Activated CD4-positive, alpha-beta T cell treated with anti-CD3 and anti-CD28 coated beads, Interleukin-2, amount 10 ng/mL, durations not matched to agents 24 days and 14 days (primary cell): Measurements from ENCODE around the gene STEAP2. TPM values are rescaled to one million over a fixed set of nuclear protein-coding genes. Genes with fewer than 3 reads are reported as not detected.
A peak's percentile ranks its signal among the peaks of the same experiment; 100 is the strongest.

Source experiments
- DNase-seq: peaks from one replicate; pipeline ENCODE4 v3.0.0; 2022
- H3K27ac Mint-ChIP-seq: one replicate; pipeline ENCODE4 v1.8.0; 2022; ENCODE audit warnings: mild to moderate bottlenecking, mixed read lengths
- H3K27me3 Mint-ChIP-seq: one replicate; pipeline ENCODE4 v1.8.0; 2022; ENCODE audit warnings: mixed read lengths
- H3K36me3 Mint-ChIP-seq: one replicate; pipeline ENCODE4 v1.8.0; 2022; ENCODE audit warnings: low read depth, mild to moderate bottlenecking, mixed read lengths
- H3K4me1 Mint-ChIP-seq: one replicate; pipeline ENCODE4 v1.8.0; 2021; ENCODE audit warnings: mixed read lengths
- H3K4me3 Mint-ChIP-seq: one replicate; pipeline ENCODE4 v1.8.0; 2022; ENCODE audit warnings: mild to moderate bottlenecking, moderate library complexity, mixed read lengths
- H3K9me3 Mint-ChIP-seq: one replicate; pipeline ENCODE4 v1.8.0; 2021; ENCODE audit warnings: mixed read lengths
- intact Hi-C: fragments of 100-400 bp; cut with micrococcal nuclease; formaldehyde crosslinking; loops from one replicate; pipeline ENCODE4 v1.15.1; 2023
- total RNA-seq: library from RNA; stranded (reverse); gene quantifications from 2 replicates; pipeline ENCODE4 v1.2.3, GENCODE V29; 2022

Gene STEAP2
- 0.02 TPM in 1 of 2 replicates, not detected in the other for total RNA-seq

DNA sequence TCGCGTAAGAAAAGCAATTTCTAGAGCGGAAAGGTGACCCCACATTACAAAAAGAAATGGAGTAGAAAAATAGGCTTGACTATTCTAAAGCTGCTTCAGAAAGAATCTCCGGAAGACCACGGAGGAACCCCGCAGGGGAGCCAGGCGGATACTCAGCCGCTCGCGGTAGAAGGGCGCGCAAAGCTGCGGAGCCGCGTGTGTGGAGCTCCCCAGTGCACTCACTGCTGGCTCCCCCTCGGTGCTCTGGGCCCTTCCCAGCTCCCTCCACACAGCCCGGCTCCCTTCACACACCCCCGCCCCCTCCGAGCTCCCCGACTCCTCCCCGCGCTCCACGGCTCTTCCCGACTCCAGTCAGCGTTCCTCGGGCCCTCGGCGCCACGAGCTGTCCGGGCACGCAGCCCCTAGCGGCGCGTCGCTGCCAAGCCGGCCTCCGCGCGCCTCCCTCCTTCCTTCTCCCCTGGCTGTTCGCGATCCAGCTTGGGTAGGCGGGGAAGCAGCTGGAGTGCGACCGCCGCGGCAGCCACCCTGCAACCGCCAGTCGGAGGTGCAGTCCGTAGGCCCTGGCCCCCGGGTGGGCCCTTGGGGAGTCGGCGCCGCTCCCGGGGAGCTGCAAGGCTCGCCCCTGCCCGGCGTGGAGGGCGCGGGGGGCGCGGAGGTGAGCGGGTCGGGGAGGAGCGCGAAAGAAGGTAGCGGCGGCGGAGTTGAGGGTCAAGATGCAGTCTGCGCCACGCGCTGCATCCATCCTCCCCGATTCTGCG lies at the start of gene STEAP2:
TSS of gene STEAP2 (plus strand) at position 350 of the 758 bp plus-strand sequence. CDS start 13,343 bp downstream, outside the sequence.
- Mint-ChIP-seq H3K27ac (no peak within 1 kb of the TSS), H3K36me3 (no peaks in the 10 kb centered on the region), H3K4me1 (peaks cover 4% of the 10 kb centered on the region), H3K27me3 (peaks cover 25% of the 10 kb centered on the region), H3K9me3 (no peaks in the 10 kb centered on the region), H3K4me3 (peak within 1 kb of the TSS; percentile 50)
- intact Hi-C loops = loop anchor here (5.0 kb wide), 1 partner anchor 39 kb away; no protein-coding TSS in a partner anchor
- DNase-seq = peak; percentile 73

DNA sequence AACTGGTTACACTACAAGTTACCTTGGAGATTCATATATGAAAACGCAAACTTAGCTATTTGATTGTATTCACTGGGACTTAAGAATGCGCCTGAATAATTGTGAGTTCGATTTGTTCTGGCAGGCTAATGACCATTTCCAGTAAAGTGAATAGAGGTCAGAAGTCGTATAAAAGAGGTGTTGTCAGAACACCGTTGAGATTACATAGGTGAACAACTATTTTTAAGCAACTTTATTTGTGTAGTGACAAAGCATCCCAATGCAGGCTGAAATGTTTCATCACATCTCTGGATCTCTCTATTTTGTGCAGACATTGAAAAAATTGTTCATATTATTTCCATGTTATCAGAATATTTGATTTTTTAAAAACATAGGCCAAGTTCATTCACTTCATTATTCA lies 48.0 kb upstream of the STEAP2 start:
- Mint-ChIP-seq H3K36me3 (no peaks in the 10 kb centered on the region), H3K9me3 (no peaks in the 10 kb centered on the region), H3K27me3 (peaks cover 16% of the 10 kb centered on the region), H3K4me3 (no peak overlapping the region), H3K4me1 (no peaks in the 10 kb centered on the region), H3K27ac (no peak overlapping the region)
- intact Hi-C loops = no loop called here
- DNase-seq = no peak

DNA sequence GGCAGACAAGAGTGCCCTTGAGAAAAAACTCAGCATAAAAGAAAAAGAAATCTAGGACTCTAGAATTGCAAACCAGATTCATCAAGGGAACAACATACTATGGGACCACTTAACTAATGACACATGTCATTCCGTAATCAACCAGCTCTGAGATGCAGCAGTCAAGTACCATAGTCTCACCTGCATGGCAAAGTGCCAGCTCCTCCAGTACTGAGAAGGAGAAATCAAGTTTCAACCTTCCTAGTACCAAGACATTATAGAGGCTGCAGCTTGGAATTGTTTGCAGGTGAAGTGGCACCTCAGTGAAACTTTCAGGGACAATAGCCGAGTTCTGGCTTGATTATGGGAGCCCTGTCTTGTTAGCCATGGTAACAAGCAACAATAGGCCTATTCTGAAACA lies 45.8 kb upstream of the STEAP2 start:
- Mint-ChIP-seq H3K9me3 (peaks cover 2% of the 10 kb centered on the region), H3K27me3 (peaks cover 16% of the 10 kb centered on the region), H3K4me3 (no peak overlapping the region), H3K36me3 (no peaks in the 10 kb centered on the region), H3K27ac (no peak overlapping the region), H3K4me1 (no peaks in the 10 kb centered on the region)
- no peak for DNase-seq
- intact Hi-C loops = no loop called here

DNA sequence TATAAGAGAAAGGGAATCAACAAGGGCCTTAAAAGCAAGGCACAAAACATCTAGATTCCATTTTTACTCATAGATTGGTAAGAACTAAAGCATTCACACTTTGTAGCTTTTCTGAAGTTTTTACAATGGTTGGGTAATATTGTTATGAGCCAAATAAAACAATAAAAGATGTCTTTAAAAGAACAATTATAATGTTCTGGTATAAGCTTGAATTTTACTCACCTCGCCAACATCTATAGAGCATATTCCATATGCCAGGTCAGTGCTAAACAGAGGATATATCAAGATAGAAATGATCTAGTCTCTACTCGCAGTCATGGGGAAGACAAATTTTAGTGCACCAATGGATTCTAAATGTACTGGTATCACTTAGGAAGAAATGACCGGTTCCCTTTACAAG lies 45.4 kb upstream of the STEAP2 start:
- H3K4me1 Mint-ChIP-seq = no peaks in the 10 kb centered on the region
- peaks cover 6% of the 10 kb centered on the region for H3K9me3 Mint-ChIP-seq
- DNase-seq = no peak
- no peak overlapping the region for H3K4me3 Mint-ChIP-seq
- no peaks in the 10 kb centered on the region for H3K36me3 Mint-ChIP-seq
- peaks cover 19% of the 10 kb centered on the region for H3K27me3 Mint-ChIP-seq
- H3K27ac Mint-ChIP-seq = no peak overlapping the region
- intact Hi-C loops = no loop called here

DNA sequence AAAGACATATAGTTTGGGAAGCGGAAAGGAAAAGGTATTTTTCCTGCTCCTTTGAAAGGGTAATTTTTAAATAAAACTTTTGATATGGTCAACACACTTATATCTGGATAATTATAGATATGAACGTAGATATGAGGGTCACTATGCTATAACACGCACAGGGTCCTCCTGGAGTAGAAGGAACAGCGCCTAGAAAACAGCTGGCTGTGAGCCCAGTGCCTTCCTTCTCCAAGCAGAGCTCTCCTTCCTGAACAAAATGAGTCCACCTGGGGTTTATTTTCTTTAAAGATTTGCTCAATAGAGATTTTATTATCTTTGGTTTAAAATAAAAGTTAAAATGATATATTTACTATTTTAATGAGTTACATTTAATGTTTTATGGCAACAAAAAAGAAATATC lies 44.2 kb upstream of the STEAP2 start:
- intact Hi-C loops = no loop called here
- H3K27me3 Mint-ChIP-seq = peaks cover 22% of the 10 kb centered on the region
- peaks cover 1% of the 10 kb centered on the region for H3K36me3 Mint-ChIP-seq
- H3K4me1 Mint-ChIP-seq = no peaks in the 10 kb centered on the region
- peaks cover 18% of the 10 kb centered on the region for H3K9me3 Mint-ChIP-seq
- no peak overlapping the region for H3K4me3 Mint-ChIP-seq
- no peak overlapping the region for H3K27ac Mint-ChIP-seq
- DNase-seq = no peak

DNA sequence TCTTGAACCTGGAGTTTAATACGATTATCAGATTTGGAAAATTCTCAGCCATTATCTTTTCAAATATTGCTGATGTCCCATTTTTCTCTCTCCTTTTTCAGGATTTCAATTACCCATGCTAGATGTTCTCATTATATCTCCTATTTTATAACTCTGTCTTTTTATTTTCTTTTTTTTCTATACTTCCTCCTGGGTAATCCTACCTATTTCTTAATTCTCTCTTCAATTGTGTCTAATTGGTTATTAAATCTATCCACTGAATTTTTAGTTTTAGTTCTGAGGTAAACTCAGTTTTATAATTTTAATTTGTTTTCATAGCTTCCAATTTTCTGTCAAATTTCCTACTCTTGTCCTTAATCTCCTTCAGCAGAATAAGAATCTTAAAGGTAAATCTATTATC lies 41.6 kb upstream of the STEAP2 start:
- Mint-ChIP-seq H3K9me3 (peaks cover 18% of the 10 kb centered on the region), H3K36me3 (peaks cover 1% of the 10 kb centered on the region), H3K27ac (no peak overlapping the region), H3K27me3 (peaks cover 15% of the 10 kb centered on the region), H3K4me1 (peaks cover 7% of the 10 kb centered on the region), H3K4me3 (no peak overlapping the region)
- no peak for DNase-seq
- intact Hi-C loops = loop anchor here (5.0 kb wide), 1 partner anchor 42 kb away; the partner anchor contains the start of gene STEAP2

DNA sequence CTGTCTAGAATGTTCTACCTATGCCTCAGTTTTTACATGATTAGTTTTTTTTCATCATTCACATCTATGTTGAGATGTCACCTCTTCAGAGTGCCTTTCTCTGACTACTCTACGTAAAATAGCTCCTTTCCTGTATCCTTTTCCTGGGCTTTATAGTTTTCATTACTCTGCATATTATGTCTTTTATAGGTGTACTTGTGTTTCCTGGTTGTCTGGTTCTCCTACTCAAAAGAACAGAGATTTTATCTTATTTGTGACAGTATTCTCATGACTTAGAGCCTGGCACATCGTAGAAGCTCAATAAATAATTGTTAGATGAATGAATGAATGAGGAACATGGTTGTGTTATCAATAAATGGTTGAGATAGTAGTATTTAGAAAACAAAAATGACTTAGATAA lies 39.4 kb upstream of the STEAP2 start:
- H3K4me3 Mint-ChIP-seq = no peak overlapping the region
- H3K36me3 Mint-ChIP-seq = peaks cover 3% of the 10 kb centered on the region
- peaks cover 18% of the 10 kb centered on the region for H3K9me3 Mint-ChIP-seq
- intact Hi-C loops = loop anchor here (5.0 kb wide), 1 partner anchor 40 kb away; the partner anchor contains the start of gene STEAP2
- no peak overlapping the region for H3K27ac Mint-ChIP-seq
- peaks cover 7% of the 10 kb centered on the region for H3K4me1 Mint-ChIP-seq
- peaks cover 6% of the 10 kb centered on the region for H3K27me3 Mint-ChIP-seq
- DNase-seq = no peak

DNA sequence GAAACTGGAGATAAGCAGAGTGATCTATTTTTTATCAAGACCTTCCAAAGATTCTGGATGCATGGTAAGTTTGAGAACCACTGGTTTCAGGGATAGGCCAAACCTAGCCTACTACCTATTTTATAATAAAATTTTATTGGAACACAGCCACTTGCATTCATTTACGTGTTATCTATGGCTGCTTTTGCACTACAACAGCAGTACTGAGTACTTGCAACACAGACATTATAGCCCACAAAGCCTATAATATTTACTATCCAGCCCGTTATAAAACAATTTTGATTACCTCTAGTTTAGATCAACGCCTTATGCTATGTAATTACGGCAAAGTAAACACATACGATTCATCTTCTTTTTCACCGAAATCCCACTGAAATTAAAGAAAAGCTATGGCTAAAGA lies 38.9 kb upstream of the STEAP2 start:
- H3K36me3 Mint-ChIP-seq = peaks cover 3% of the 10 kb centered on the region
- H3K4me1 Mint-ChIP-seq = peaks cover 7% of the 10 kb centered on the region
- peaks cover 18% of the 10 kb centered on the region for H3K9me3 Mint-ChIP-seq
- peak overlapping the region; percentile 23 for H3K27ac Mint-ChIP-seq
- intact Hi-C loops = loop anchor here (5.0 kb wide), 1 partner anchor 40 kb away; the partner anchor contains the start of gene STEAP2
- peaks cover 6% of the 10 kb centered on the region for H3K27me3 Mint-ChIP-seq
- no peak overlapping the region for H3K4me3 Mint-ChIP-seq
- DNase-seq = no peak

DNA sequence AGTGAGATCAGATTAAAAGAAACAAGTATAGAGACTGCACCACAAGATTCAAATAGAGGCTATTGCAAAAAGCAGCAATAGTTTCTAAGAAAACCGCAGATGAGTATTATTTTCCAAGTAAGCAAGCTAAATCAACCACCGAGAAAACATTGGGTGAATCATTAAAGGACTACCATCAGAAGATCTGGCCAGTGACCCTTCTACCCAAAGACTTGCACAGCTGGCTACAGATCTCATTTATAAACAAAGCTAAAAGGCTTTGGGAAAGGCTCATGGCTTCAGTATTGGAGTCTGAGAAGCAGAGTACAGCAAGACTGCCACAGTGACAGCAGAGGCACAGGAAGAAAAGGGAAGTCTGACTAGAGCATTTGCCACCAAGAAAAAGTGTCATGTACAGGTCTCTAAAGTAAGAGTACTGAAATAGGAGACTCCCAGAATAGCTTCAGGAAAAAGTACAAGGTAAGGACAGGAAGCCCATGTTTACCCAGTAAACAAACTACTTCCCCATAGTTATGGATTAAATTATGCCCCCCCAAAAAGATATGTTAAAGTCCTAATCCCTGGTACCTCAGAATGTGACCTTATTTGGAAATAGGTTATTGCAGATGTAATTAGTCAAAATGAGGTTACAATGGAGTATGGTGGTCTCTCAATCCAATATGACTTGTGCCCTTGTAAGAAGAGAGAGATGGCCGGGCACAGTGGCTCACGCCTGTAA lies 38.3 kb upstream of the STEAP2 start:
- intact Hi-C loops = loop anchor here (5.0 kb wide), 1 partner anchor 39 kb away; the partner anchor contains the start of gene STEAP2
- peaks cover 18% of the 10 kb centered on the region for H3K9me3 Mint-ChIP-seq
- no peak overlapping the region for H3K4me3 Mint-ChIP-seq

DNA sequence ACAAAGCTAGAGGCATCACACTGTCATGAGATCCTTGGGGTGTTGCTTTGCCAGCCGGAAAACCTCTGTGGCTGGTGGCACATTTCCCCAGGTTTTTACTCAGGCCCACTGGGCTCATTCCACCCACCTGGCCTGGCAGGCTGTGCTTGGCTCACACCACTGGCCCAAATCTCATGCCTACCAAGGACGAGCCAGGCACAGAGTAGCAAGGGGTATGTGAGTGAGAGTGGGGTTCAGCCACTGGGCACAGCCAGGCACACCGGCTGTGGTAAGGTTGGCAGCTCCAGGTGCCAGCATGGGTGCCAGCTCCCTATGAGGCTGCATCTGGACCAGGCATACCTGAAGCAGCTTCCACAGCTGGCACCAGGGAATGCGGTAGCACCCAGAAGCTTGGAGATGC lies 35.9 kb upstream of the STEAP2 start:
- Mint-ChIP-seq H3K4me3 (no peak overlapping the region), H3K4me1 (peaks cover 25% of the 10 kb centered on the region), H3K27ac (no peak overlapping the region), H3K36me3 (peaks cover 6% of the 10 kb centered on the region), H3K9me3 (peaks cover 20% of the 10 kb centered on the region), H3K27me3 (peaks cover 6% of the 10 kb centered on the region)
- DNase-seq = no peak
- intact Hi-C loops = no loop called here

More for the DNA sequence above, 38.3 kb upstream of the STEAP2 start:
- Mint-ChIP-seq H3K36me3 (peaks cover 3% of the 10 kb centered on the region), H3K27me3 (peaks cover 6% of the 10 kb centered on the region), H3K27ac (peak overlapping the region; percentile 48), H3K4me1 (peaks cover 7% of the 10 kb centered on the region)
- no peak for DNase-seq

DNA sequence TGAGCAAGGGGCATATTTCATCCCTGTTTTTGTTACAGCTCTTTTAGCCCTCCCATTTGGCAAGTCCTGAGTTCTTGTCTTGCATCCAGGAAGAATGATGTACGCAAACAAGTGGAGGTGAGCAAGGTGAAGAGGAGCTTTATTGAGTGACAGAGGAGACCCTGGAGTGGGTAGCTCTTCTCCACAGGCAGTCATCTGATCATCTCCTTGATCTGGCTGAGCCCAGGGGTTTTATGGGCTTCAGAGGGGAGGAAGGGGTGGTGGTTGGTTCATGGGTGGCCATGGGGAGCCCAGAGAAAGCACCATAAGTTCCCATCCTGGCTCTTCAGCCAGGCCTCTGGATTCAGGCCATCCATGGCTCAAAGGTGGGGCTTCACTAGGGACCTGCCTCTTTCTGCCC lies 35.3 kb upstream of the STEAP2 start:
- peaks cover 15% of the 10 kb centered on the region for H3K9me3 Mint-ChIP-seq
- H3K4me1 Mint-ChIP-seq = peaks cover 25% of the 10 kb centered on the region
- intact Hi-C loops = no loop called here
- peaks cover 6% of the 10 kb centered on the region for H3K36me3 Mint-ChIP-seq
- no peak overlapping the region for H3K27ac Mint-ChIP-seq
- no peak for DNase-seq
- H3K27me3 Mint-ChIP-seq = peaks cover 3% of the 10 kb centered on the region
- no peak overlapping the region for H3K4me3 Mint-ChIP-seq

DNA sequence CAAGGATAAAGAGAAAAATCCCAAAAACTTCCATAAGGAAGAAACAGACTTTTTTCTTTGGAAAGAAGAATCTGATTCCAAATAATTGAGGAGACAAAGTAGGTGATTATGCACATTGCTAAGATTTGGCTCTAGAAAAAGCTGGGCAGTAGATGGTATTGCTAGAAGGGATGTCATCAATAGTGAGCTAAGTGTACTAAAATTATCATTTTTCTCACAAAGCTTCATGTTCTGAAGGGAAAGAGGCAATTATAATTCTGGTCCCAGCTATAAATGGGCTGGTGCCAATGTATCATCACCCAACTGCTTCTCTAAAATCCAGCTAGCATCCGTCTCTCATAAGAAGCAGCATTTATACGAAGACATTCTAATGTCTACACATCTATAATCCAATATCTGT lies 33.4 kb upstream of the STEAP2 start:
- no peak for DNase-seq
- H3K4me1 Mint-ChIP-seq = peaks cover 20% of the 10 kb centered on the region
- H3K4me3 Mint-ChIP-seq = no peak overlapping the region
- no peaks in the 10 kb centered on the region for H3K27me3 Mint-ChIP-seq
- intact Hi-C loops = loop anchor here (2.0 kb wide), 1 partner anchor 67 kb away; the partner anchor contains the start of gene CFAP69
- peaks cover 5% of the 10 kb centered on the region for H3K36me3 Mint-ChIP-seq
- no peak overlapping the region for H3K27ac Mint-ChIP-seq
- H3K9me3 Mint-ChIP-seq = peaks cover 8% of the 10 kb centered on the region

DNA sequence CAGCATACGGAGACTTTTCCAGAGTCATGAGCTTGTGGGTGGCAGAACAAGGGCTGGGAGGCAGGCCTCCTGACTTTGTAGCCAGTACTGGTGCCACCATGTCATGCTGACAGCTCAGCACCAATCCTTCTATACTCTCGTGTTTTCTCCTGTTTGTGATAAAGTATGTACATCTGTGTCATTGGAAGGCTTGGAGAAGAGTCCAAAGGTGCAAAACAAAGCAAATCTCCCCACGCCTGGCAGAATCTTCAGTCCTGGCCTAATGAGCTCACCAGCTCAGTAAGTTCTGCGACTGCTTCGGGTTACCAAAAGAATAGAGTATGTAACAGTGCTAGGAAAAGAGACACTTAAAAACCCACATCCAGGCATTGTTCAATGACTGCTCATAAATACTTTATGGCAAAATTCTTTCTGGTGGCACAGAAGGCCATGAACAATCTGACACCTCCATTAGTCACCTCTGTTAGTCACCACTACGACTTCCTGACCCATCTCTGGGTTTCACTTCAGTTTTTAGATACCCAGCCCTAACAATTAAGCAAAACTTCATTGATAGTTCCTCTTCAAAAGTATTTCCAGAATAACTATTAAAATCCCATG lies 32.8 kb upstream of the STEAP2 start:
- Mint-ChIP-seq H3K36me3 (peaks cover 5% of the 10 kb centered on the region), H3K27me3 (no peaks in the 10 kb centered on the region), H3K27ac (peak overlapping the region; percentile 94), H3K9me3 (peaks cover 9% of the 10 kb centered on the region), H3K4me3 (peak overlapping the region; percentile 70), H3K4me1 (peaks cover 18% of the 10 kb centered on the region)
- intact Hi-C loops = loop anchor here (1.0 to 2.0 kb wide), 2 partner anchors 66 to 247 kb away; partner anchors contain the start of gene CFAP69
- peak; percentile 61 for DNase-seq
